H1 (cell line): ENCODE data around the gene SMARCC2. TPM values are rescaled to one million over a fixed set of nuclear protein-coding genes. Genes with fewer than 3 reads are reported as not detected.

Experiments
- CTCF ChIA-PET: fragments of 300-600 bp; sonication (Branson Sonifier 250); formaldehyde crosslinking; loops from one replicate; lab custom pipeline; 2021; ENCODE audit not compliant: partially characterized antibody; lab: Charles Lee
- POLR2A ChIA-PET: fragments of 300-600 bp; sonication (Branson Sonifier 250); formaldehyde crosslinking; loops from one replicate; lab custom pipeline; 2021; ENCODE audit warnings: inconsistent platforms; ENCODE audit not compliant: partially characterized antibody; lab: Charles Lee
- DNase-seq, 2 experiments: peaks; one replicate each; pipeline versions ENCODE4 v3.0.0 to v3.0.0-alpha.2; 2010 to 2022; ENCODE audit warnings: low spot score in 2 of 2, low read depth in 1 of 2, mixed read lengths in 1 of 2
- FAIRE-seq: peaks from 2 replicates; lab custom pipeline; 2011; peaks lifted over from hg19 to GRCh38; lab: Jason Lieb, UNC
- H2AFZ ChIP-seq: 2 replicates; pipeline ENCODE4 v1.8.1; 2012; ENCODE audit warnings: low read length, inconsistent platforms
- H2AK5ac ChIP-seq: 2 replicates; pipeline ENCODE4 v1.6.1; 2013; ENCODE audit warnings: low read depth, low read length
- H2BK120ac ChIP-seq: replicated peaks from 2 replicates; pipeline ENCODE3; 2013; ENCODE audit warnings: low read depth, low read length, inconsistent platforms
- H2BK12ac ChIP-seq: 2 replicates; pipeline ENCODE4 v1.6.1; 2013; ENCODE audit warnings: low read depth, low read length
- H2BK15ac ChIP-seq: 2 replicates; pipeline ENCODE4 v1.6.1; 2013; ENCODE audit warnings: low read length
- H2BK20ac ChIP-seq: 2 replicates; pipeline ENCODE4 v1.6.1; 2013; ENCODE audit warnings: low read length
- H2BK5ac ChIP-seq: 2 replicates; pipeline ENCODE4 v1.6.1; 2013; ENCODE audit warnings: low read depth, low read length
- H3K14ac ChIP-seq: 2 replicates; pipeline ENCODE4 v1.6.1; 2013; ENCODE audit warnings: inconsistent platforms; ENCODE audit not compliant: insufficient read length
- H3K18ac ChIP-seq: 2 replicates; pipeline ENCODE4 v1.6.1; 2013; ENCODE audit warnings: low read length; ENCODE audit errors: extremely low read depth
- H3K23ac ChIP-seq: 2 replicates; pipeline ENCODE4 v1.6.1; 2013; ENCODE audit warnings: inconsistent platforms; ENCODE audit not compliant: insufficient read length
- H3K23me2 ChIP-seq: 2 replicates; pipeline ENCODE4 v1.6.1; 2013; ENCODE audit warnings: low read depth, low read length
- H3K27ac ChIP-seq: 2 replicates; pipeline ENCODE4 v1.6.1; 2011; ENCODE audit warnings: low read depth, low read length, inconsistent platforms
- H3K27me3 ChIP-seq, 4 experiments: replicated peaks in 1 of 4; 1 replicate in 1 of 4; 2 replicates in 3 of 4; pipeline versions ENCODE4 v1.6.1 to v1.8.1; 2011 to 2013; ENCODE audit warnings: low read length in 3 of 4, mild to moderate bottlenecking in 3 of 4, inconsistent platforms in 2 of 4, mixed read lengths in 2 of 4, moderate library complexity in 1 of 4; ENCODE audit not compliant: control insufficient read depth in 3 of 4, insufficient read depth in 3 of 4; ENCODE audit errors: extremely low read depth in 1 of 4
- H3K36me3 ChIP-seq, 4 experiments: 2 replicates each; pipeline versions ENCODE4 v1.6.1 to v1.8.1; 2011 to 2013; ENCODE audit warnings: mild to moderate bottlenecking in 4 of 4, low read length in 3 of 4, moderate library complexity in 2 of 4, control low read depth in 1 of 4, inconsistent platforms in 1 of 4; ENCODE audit not compliant: insufficient read depth in 4 of 4, control insufficient read depth in 2 of 4
- H3K4ac ChIP-seq: replicated peaks from 2 replicates; pipeline ENCODE3; 2013; ENCODE audit warnings: low read length, low read depth, mixed read lengths, inconsistent platforms; ENCODE audit not compliant: insufficient read length
- H3K4me1 ChIP-seq, 4 experiments: replicated peaks in 1 of 4; 1 replicate in 1 of 4; 2 replicates in 3 of 4; pipeline versions ENCODE4 v1.6.1 to v1.8.1; 2011 to 2013; ENCODE audit warnings: low read length in 3 of 4, inconsistent platforms in 2 of 4, mixed read lengths in 1 of 4; ENCODE audit not compliant: insufficient read depth in 4 of 4, control insufficient read depth in 3 of 4
- H3K4me2 ChIP-seq, 2 experiments: 2 replicates each; pipeline versions ENCODE4 v1.6.1 to v1.8.1; 2011 to 2013; ENCODE audit warnings: low read depth in 2 of 2, low read length in 2 of 2, control low read depth in 1 of 2, inconsistent platforms in 1 of 2, mild to moderate bottlenecking in 1 of 2; ENCODE audit not compliant: insufficient read depth in 1 of 2
- H3K4me3 ChIP-seq, 4 experiments: fragments of 200-600, 300-600 bp in 1 of 4; sonication (generic), shearing (Covaris generic), sonication (Bioruptor Twin) in 1 of 4; 2 replicates each; pipeline versions ENCODE4 v1.5.1 to v1.8.1; 2011 to 2016; ENCODE audit warnings: low read length in 4 of 4, low read depth in 3 of 4, control low read depth in 2 of 4, inconsistent platforms in 2 of 4, mild to moderate bottlenecking in 2 of 4, mixed read lengths in 1 of 4, moderate library complexity in 1 of 4; ENCODE audit not compliant: insufficient read depth in 2 of 4; ENCODE audit errors: extremely low read depth in 1 of 4
- H3K56ac ChIP-seq: replicated peaks from 2 replicates; pipeline ENCODE3; 2013; ENCODE audit warnings: low read depth, mild to moderate bottlenecking, mixed read lengths, low read length, inconsistent platforms; ENCODE audit not compliant: insufficient read length
- H3K79me1 ChIP-seq: 2 replicates; pipeline ENCODE4 v1.6.1; 2013; ENCODE audit warnings: low read depth, low read length, control low read depth
- H3K79me2 ChIP-seq, 2 experiments: 2 replicates each; pipeline versions ENCODE4 v1.6.1 to v1.8.1; 2012 to 2013; ENCODE audit warnings: low read length in 2 of 2, mild to moderate bottlenecking in 2 of 2, inconsistent platforms in 1 of 2; ENCODE audit not compliant: insufficient read depth in 2 of 2, control insufficient read depth in 1 of 2
- H3K9ac ChIP-seq, 4 experiments: replicated peaks in 1 of 4; 1 replicate in 1 of 4; 2 replicates in 3 of 4; pipeline versions ENCODE4 v1.6.1 to v1.8.1; 2011 to 2013; ENCODE audit warnings: low read depth in 3 of 4, low read length in 3 of 4, control low read depth in 2 of 4, mild to moderate bottlenecking in 2 of 4, moderate library complexity in 2 of 4, inconsistent platforms in 1 of 4; ENCODE audit errors: extremely low read depth in 1 of 4
- H3K9me3 ChIP-seq, 2 experiments: 2 replicates each; pipeline versions ENCODE4 v1.6.1 to v1.8.1; 2012 to 2013; ENCODE audit warnings: mild to moderate bottlenecking in 2 of 2, moderate library complexity in 2 of 2, control low read depth in 1 of 2, inconsistent platforms in 1 of 2, low read depth in 1 of 2, low read length in 1 of 2, mixed read lengths in 1 of 2; ENCODE audit not compliant: insufficient read depth in 2 of 2
- H4K20me1 ChIP-seq, 2 experiments: replicated peaks in 1 of 2; 2 replicates each; pipeline versions ENCODE3 to v1.8.1; 2011 to 2013; ENCODE audit warnings: inconsistent platforms in 2 of 2, low read length in 2 of 2, mild to moderate bottlenecking in 1 of 2; ENCODE audit not compliant: insufficient read depth in 2 of 2, control insufficient read depth in 1 of 2
- H4K5ac ChIP-seq: 2 replicates; pipeline ENCODE4 v1.6.1; 2013; ENCODE audit warnings: low read length, low read depth, mixed read lengths, inconsistent platforms; ENCODE audit not compliant: insufficient read length
- H4K8ac ChIP-seq: 2 replicates; pipeline ENCODE4 v1.8.0; 2013; ENCODE audit warnings: mild to moderate bottlenecking, moderate library complexity, low read length, inconsistent platforms; ENCODE audit not compliant: insufficient read depth; ENCODE audit errors: extremely low read depth
- H4K91ac ChIP-seq: replicated peaks from 2 replicates; pipeline ENCODE3; 2013; ENCODE audit warnings: low read length, mixed read lengths, inconsistent platforms; ENCODE audit not compliant: insufficient read length
- CHD2 ChIP-seq: IDR thresholded peaks from 2 replicates; pipeline ENCODE4 v1.6.1; 2012; ENCODE audit warnings: low read length, improper control_type of control experiment
- NRF1 ChIP-seq: IDR thresholded peaks from 2 replicates; pipeline ENCODE4 v1.6.1; 2011; ENCODE audit warnings: mild to moderate bottlenecking, low read depth, low read length, improper control_type of control experiment
- POLR2A ChIP-seq, 2 experiments: IDR thresholded peaks; 1 replicate in 1 of 2; 2 replicates in 1 of 2; pipeline ENCODE4 v1.6.1; 2011; ENCODE audit warnings: low read depth in 2 of 2, low read length in 2 of 2, mild to moderate bottlenecking in 2 of 2; ENCODE audit errors: control extremely low read depth in 1 of 2
- POLR2AphosphoS5 ChIP-seq: IDR thresholded peaks from 2 replicates; pipeline ENCODE4 v1.6.1; 2011; ENCODE audit warnings: low read depth, low read length
- SIRT6 ChIP-seq: IDR thresholded peaks from one replicate; pipeline ENCODE4 v1.7.1; 2012; ENCODE audit warnings: low read length, inconsistent platforms
- SP1 ChIP-seq: IDR thresholded peaks from 2 replicates; pipeline ENCODE4 v1.6.1; 2011; ENCODE audit warnings: low read depth, low read length
- SUZ12 ChIP-seq: fragments of 200-600 bp; sonication (generic); IDR thresholded peaks from 2 replicates; pipeline ENCODE4 v1.6.1; 2012; ENCODE audit warnings: mild to moderate bottlenecking, inconsistent platforms, low read length, moderate library complexity, mixed read lengths
- TCF12 ChIP-seq: IDR thresholded peaks from 2 replicates; pipeline ENCODE4 v1.6.1; 2011; ENCODE audit warnings: low read depth, mild to moderate bottlenecking, low read length
- WGBS, 2 experiments: shearing (Covaris generic) in 1 of 2; methylation state at CpG; one replicate each; pipeline versions ENCODE4 v1.1.6 to v1.1.7; 2013 to 2015; ENCODE audit warnings: low lambda C conversion rate in 2 of 2, mixed read lengths in 2 of 2, inconsistent platforms in 1 of 2, low coverage in 1 of 2, missing lambda C conversion rate in 1 of 2; ENCODE audit not compliant: insufficient replicate concordance in 2 of 2, insufficient coverage in 1 of 2, insufficient read length in 1 of 2; ENCODE audit errors: extremely low coverage in 1 of 2, missing lambda C conversion rate in 1 of 2; 5-methylcytosine and 5-hydroxymethylcytosine counted together
- polyA plus RNA-seq, 7 experiments: library from polyadenylated mRNA; depleted of rRNA in 3 of 7; stranded (reverse) in 5 of 7; unstranded in 2 of 7; fragments of >200 nt in 5 of 7; fragments of 200-250 nt in 2 of 7; gene quantifications; 1 replicate in 5 of 7; 2 replicates in 1 of 7; 4 replicates in 1 of 7; pipeline versions ENCODE4 v1.2.1 to v1.2.3, GENCODE V29; 2011 to 2013; ENCODE audit warnings: missing spikeins in 2 of 7, mixed read lengths in 2 of 7
- total RNA-seq: library from RNA; stranded (reverse); fragmentation: NEBNext Ultra II Directional; extraction: Animal tissue kit (Norgen Biotek cat#: 25700); gene quantifications from 2 replicates; pipeline ENCODE4 v1.2.1, GENCODE V29; 2021
- TF ChIP-seq, protein P1 (sequence below): IDR thresholded peaks from 2 replicates; pipeline ENCODE4 v1.6.1; 2012; ENCODE audit warnings: inconsistent platforms

Gene SMARCC2
- total and polyA plus RNA-seq, 2 of the 8 experiments (the other 6 are each of a cell fraction or from before 2014, with no cell fraction given), result 33.9 to 78.5 TPM

DNA sequence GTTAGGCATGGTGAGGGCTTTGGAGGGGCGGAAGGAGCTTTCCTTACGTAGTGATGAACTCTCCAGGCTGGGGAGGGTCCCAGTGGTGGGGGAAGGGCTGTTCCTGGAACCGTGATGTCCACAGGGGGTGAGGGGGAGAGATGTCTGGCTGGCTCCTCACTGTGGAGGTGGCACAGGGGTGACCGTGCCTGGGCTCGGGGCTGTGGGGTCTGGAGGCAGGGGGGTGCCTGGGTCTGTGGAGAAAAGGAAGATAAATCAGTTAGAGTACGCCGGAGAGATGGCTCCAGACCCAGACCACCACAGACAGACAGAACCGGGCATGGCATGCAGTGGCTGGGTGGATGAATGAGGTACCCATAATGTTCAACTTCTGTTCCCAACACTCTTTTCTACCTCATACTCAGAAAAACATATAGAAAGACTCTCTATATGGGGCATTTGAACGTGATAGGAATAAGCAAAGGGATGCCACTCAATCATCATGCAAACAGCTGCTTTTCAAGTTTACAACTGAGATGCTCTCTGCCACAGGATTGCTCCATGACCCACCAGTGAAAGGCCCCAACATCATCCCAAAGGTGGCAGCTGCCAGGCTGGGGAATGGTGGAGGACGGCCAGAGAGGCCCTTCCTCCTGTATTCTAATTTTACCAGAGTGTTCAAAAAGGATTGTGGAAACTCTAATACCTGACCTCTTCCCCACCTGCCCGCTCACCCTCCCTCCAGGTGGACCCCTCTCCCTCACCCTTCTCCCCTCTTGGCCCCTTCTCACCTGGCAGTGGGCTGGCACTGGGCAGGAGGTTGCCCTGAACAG is 25.5 kb downstream of the SMARCC2 start:
- H4K91ac ChIP-seq, result no peak overlapping the region
- TF ChIP-seq, protein P1, sequence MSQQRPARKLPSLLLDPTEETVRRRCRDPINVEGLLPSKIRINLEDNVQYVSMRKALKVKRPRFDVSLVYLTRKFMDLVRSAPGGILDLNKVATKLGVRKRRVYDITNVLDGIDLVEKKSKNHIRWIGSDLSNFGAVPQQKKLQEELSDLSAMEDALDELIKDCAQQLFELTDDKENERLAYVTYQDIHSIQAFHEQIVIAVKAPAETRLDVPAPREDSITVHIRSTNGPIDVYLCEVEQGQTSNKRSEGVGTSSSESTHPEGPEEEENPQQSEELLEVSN, result no peak
- no peak for TF ChIP-seq SUZ12
- peak; percentile 45 for TF ChIP-seq POLR2A (IDR thresholded peaks at IDR 0.05; ENCODE audit: control extremely low read depth in 1 of 2, low read depth in 2 of 2, low read length in 2 of 2)
- 0 out of 2 replicates have a peak, but pooled peaks have one; percentile 4 for TF ChIP-seq NRF1
- TF ChIP-seq CHD2, result 0 out of 2 replicates have a peak, but pooled peaks have one; percentile 10
- peak; percentile 95 for TF ChIP-seq POLR2AphosphoS5
- TF ChIP-seq SIRT6, result peak; percentile 35
- no peak for TF ChIP-seq TCF12
- TF ChIP-seq SP1, result no peak
- no peak overlapping the region for H3K4me3 ChIP-seq
- no peak overlapping the region for H2BK12ac ChIP-seq
- no peak overlapping the region for H3K27ac ChIP-seq
- H2BK120ac ChIP-seq, result no peak overlapping the region
- H3K27me3 ChIP-seq, result no peaks in the 10 kb centered on the region
- no peak overlapping the region for H4K5ac ChIP-seq
- peaks cover 12% of the 10 kb centered on the region for H3K23me2 ChIP-seq
- no peak overlapping the region for H2BK20ac ChIP-seq
- no peak overlapping the region for H3K56ac ChIP-seq
- no peak overlapping the region for H3K18ac ChIP-seq
- FAIRE-seq (no peak), DNase-seq (no peak)
- H3K14ac ChIP-seq, result no peak overlapping the region
- peaks cover 11 to 23% of the 10 kb centered on the region in 2 experiments for H4K20me1 ChIP-seq
- peaks cover 39 to 83% (median 67%) of the 10 kb centered on the region in 4 experiments for H3K36me3 ChIP-seq
- peaks cover 3 to 28% (median 16%) of the 10 kb centered on the region in 4 experiments for H3K4me1 ChIP-seq
- ChIA-PET CTCF (interaction anchor here (0.8 to 6.8 kb wide), 11 partner anchors 11 to 1018 kb away, joined by 3 to 47 read pairs (median 7); partner anchors contain the start of genes COQ10A, ESYT1, MYL6B and RNF41), POLR2A (interaction anchor here (1.0 to 15.6 kb wide), 14 partner anchors 10 to 238 kb away, joined by 3 to 656 read pairs (median 18); partner anchors contain the start of genes ERBB3, PA2G4, RNF41 and SMARCC2)
- no peak overlapping the region; a peak in 1 of 4 replicates for H3K4me2 ChIP-seq
- no peak overlapping the region for H2AK5ac ChIP-seq
- no peak overlapping the region for H2BK5ac ChIP-seq
- H2AFZ ChIP-seq, result no peak overlapping the region
- no peak overlapping the region for H3K9ac ChIP-seq
- H2BK15ac ChIP-seq, result no peak overlapping the region
- WGBS, 2 experiments, result 84% methylated on average over 9 of the region's 11 CpGs; no CpG with 5 or more reads in 1 of the 2 experiments
- no peak overlapping the region for H3K23ac ChIP-seq
- no peaks in the 10 kb centered on the region for H3K9me3 ChIP-seq
- H4K8ac ChIP-seq, result peak overlapping the region; percentile 62; the same call in 1 of the 2 replicates
- H3K4ac ChIP-seq, result no peak overlapping the region
- H3K79me1 ChIP-seq, result peaks cover 3% of the 10 kb centered on the region; the same call in 1 of the 2 replicates
- peaks cover 3 to 20% of the 10 kb centered on the region in 2 experiments for H3K79me2 ChIP-seq
